HEK293 (cell line): ENCODE results near the gene NATD1.
A peak's percentile ranks its signal among the peaks of the same experiment; 100 is the strongest.

Source experiments
- CTCF ChIP-seq: fragments of 450-650 bp; formaldehyde crosslinking; IDR thresholded peaks from 2 replicates; pipeline ENCODE4 v1.5.1; 2016; ENCODE audit warnings: missing biosample characterization, missing genetic modification characterization
- HIC1 ChIP-seq: fragments of 450-650 bp; formaldehyde crosslinking; IDR thresholded peaks from 2 replicates; pipeline ENCODE4 v1.5.1; 2016; ENCODE audit warnings: missing biosample characterization, missing genetic modification characterization
- HOXC10 ChIP-seq: sonication (generic); formaldehyde crosslinking; IDR thresholded peaks from 2 replicates; pipeline ENCODE4 v1.8.1; 2023; ENCODE audit warnings: mild to moderate bottlenecking, missing genetic modification reagents
- KLF16 ChIP-seq: fragments of 450-650 bp; formaldehyde crosslinking; IDR thresholded peaks from 2 replicates; pipeline ENCODE4 v1.5.1; 2017; ENCODE audit warnings: missing biosample characterization, missing genetic modification characterization
- KLF17 ChIP-seq: fragments of 450-650 bp; formaldehyde crosslinking; IDR thresholded peaks from 2 replicates; pipeline ENCODE4 v1.5.1; 2016; ENCODE audit warnings: missing biosample characterization, missing genetic modification characterization
- KLF7 ChIP-seq: fragments of 450-650 bp; formaldehyde crosslinking; IDR thresholded peaks from 2 replicates; pipeline ENCODE4 v1.5.1; 2016; ENCODE audit warnings: missing biosample characterization, missing genetic modification characterization, borderline replicate concordance
- OVOL3 ChIP-seq: fragments of 450-650 bp; formaldehyde crosslinking; IDR thresholded peaks from 2 replicates; pipeline ENCODE4 v1.5.1; 2016; ENCODE audit warnings: missing biosample characterization, missing genetic modification characterization
- SP7 ChIP-seq: fragments of 450-650 bp; formaldehyde crosslinking; IDR thresholded peaks from 2 replicates; pipeline ENCODE4 v1.5.1; 2016; ENCODE audit warnings: missing biosample characterization, missing genetic modification characterization
- YY1 ChIP-seq: fragments of 450-650 bp; formaldehyde crosslinking; IDR thresholded peaks from 2 replicates; pipeline ENCODE4 v1.5.1; 2018; ENCODE audit warnings: missing biosample characterization, missing genetic modification characterization
- YY2 ChIP-seq: fragments of 450-650 bp; formaldehyde crosslinking; IDR thresholded peaks from 2 replicates; pipeline ENCODE4 v1.5.1; 2016; ENCODE audit warnings: missing biosample characterization, missing genetic modification characterization
- ZBTB10 ChIP-seq: fragments of 450-650 bp; formaldehyde crosslinking; IDR thresholded peaks from 2 replicates; pipeline ENCODE4 v1.5.1; 2016; ENCODE audit warnings: missing biosample characterization, missing genetic modification characterization
- ZBTB20 ChIP-seq: fragments of 450-650 bp; formaldehyde crosslinking; IDR thresholded peaks from 2 replicates; pipeline ENCODE4 v1.5.1; 2016; ENCODE audit warnings: missing biosample characterization, missing genetic modification characterization
- ZNF112 ChIP-seq: fragments of 450-650 bp; formaldehyde crosslinking; IDR thresholded peaks from 2 replicates; pipeline ENCODE4 v1.5.0; 2017; ENCODE audit warnings: missing biosample characterization, missing genetic modification characterization
- ZNF239 ChIP-seq: fragments of 450-650 bp; formaldehyde crosslinking; IDR thresholded peaks from 2 replicates; pipeline ENCODE4 v1.5.1; 2016; ENCODE audit warnings: missing biosample characterization, missing genetic modification characterization
- ZNF26 ChIP-seq: fragments of 450-650 bp; formaldehyde crosslinking; IDR thresholded peaks from 2 replicates; pipeline ENCODE4 v1.5.1; 2016; ENCODE audit warnings: missing biosample characterization, missing genetic modification characterization
- ZNF341 ChIP-seq: fragments of 450-650 bp; formaldehyde crosslinking; IDR thresholded peaks from 2 replicates; pipeline ENCODE4; 2016; ENCODE audit warnings: low read depth, missing biosample characterization, missing genetic modification characterization
- ZNF362 ChIP-seq: fragments of 450-650 bp; formaldehyde crosslinking; IDR thresholded peaks from 2 replicates; pipeline ENCODE4 v1.5.1; 2016; ENCODE audit warnings: missing biosample characterization, missing genetic modification characterization
- ZNF394 ChIP-seq: fragments of 450-650 bp; formaldehyde crosslinking; IDR thresholded peaks from 2 replicates; pipeline ENCODE4 v1.5.1; 2016; ENCODE audit warnings: missing biosample characterization, missing genetic modification characterization, mild to moderate bottlenecking, moderate library complexity, borderline replicate concordance
- ZNF510 ChIP-seq: fragments of 450-650 bp; formaldehyde crosslinking; IDR thresholded peaks from 2 replicates; pipeline ENCODE4 v1.5.1; 2018; ENCODE audit warnings: mild to moderate bottlenecking, missing genetic modification characterization, missing biosample characterization; ENCODE audit not compliant: insufficient replicate concordance
- ZNF529 ChIP-seq: fragments of 450-650 bp; formaldehyde crosslinking; IDR thresholded peaks from 2 replicates; pipeline ENCODE4 v1.5.1; 2017; ENCODE audit warnings: missing genetic modification characterization, missing biosample characterization; ENCODE audit not compliant: insufficient replicate concordance
- ZNF580 ChIP-seq: fragments of 450-650 bp; formaldehyde crosslinking; IDR thresholded peaks from 2 replicates; pipeline ENCODE4 v1.5.1; 2016; ENCODE audit warnings: missing biosample characterization, missing genetic modification characterization
- ZNF610 ChIP-seq: fragments of 450-650 bp; formaldehyde crosslinking; IDR thresholded peaks from 2 replicates; pipeline ENCODE4 v1.5.1; 2016; ENCODE audit warnings: missing biosample characterization, missing genetic modification characterization, borderline replicate concordance
- ZNF623 ChIP-seq: fragments of 450-650 bp; formaldehyde crosslinking; IDR thresholded peaks from 2 replicates; pipeline ENCODE4 v1.5.1; 2016; ENCODE audit warnings: missing biosample characterization, missing genetic modification characterization
- ZNF645 ChIP-seq: fragments of 450-650 bp; formaldehyde crosslinking; IDR thresholded peaks from 2 replicates; pipeline ENCODE4; 2016; ENCODE audit warnings: missing biosample characterization, missing genetic modification characterization
- ZNF76 ChIP-seq: fragments of 450-650 bp; formaldehyde crosslinking; IDR thresholded peaks from 2 replicates; pipeline ENCODE4; 2016; ENCODE audit warnings: low read depth, missing biosample characterization, missing genetic modification characterization, borderline replicate concordance
- ZNF776 ChIP-seq: fragments of 450-650 bp; formaldehyde crosslinking; IDR thresholded peaks from 2 replicates; pipeline ENCODE4 v1.5.0; 2017; ENCODE audit warnings: missing biosample characterization, missing genetic modification characterization, borderline replicate concordance
- ZSCAN16 ChIP-seq: fragments of 450-650 bp; formaldehyde crosslinking; IDR thresholded peaks from 2 replicates; pipeline ENCODE4 v1.5.1; 2016; ENCODE audit warnings: missing biosample characterization, missing genetic modification characterization

NATD1 gene

GRCh38 chr17:21284319-21285163, 31.3 kb upstream of the NATD1 start, which contains the start of gene MAP2K3 (continued):
- TF ChIP-seq YY2 (tag by site-specific recombination) (no peak), SP7 (tag by site-specific recombination) (no peak), OVOL3 (tag by site-specific recombination) (no peak), KLF17 (tag by site-specific recombination) (no peak), ZNF76 (tag by site-specific recombination) (no peak), KLF7 (tag by site-specific recombination) (no peak), ZNF394 (tag by site-specific recombination) (no peak), HIC1 (tag by site-specific recombination) (no peak), CTCF (tag by site-specific recombination) (no peak), ZNF580 (no peak), ZBTB10 (tag by site-specific recombination) (no peak), ZNF341 (no peak), ZNF645 (tag by site-specific recombination) (no peak), ZNF239 (tag by site-specific recombination) (no peak), ZNF26 (tag by site-specific recombination) (no peak), ZNF623 (tag by site-specific recombination) (no peak), ZNF362 (no peak), KLF16 (no peak), ZSCAN16 (tag by site-specific recombination) (no peak), ZNF510 (no peak), ZNF529 (tag by site-specific recombination) (no peak), ZBTB20 (tag by site-specific recombination) (peak; percentile 56; the same call in 1 of the 2 replicates), ZNF610 (no peak), ZNF776 (no peak), HOXC10 (CRISPR knock-in tag) (no peak), ZNF112 (no peak), YY1 (tag by site-specific recombination) (peak; percentile 57; the same call in 1 of the 2 replicates)
